Activated naive CD8-positive, alpha-beta T cell treated with anti-CD3 and anti-CD28 coated beads for 36 hours (primary cell): ENCODE data around the gene METTL1. TPM values are rescaled to one million over a fixed set of nuclear protein-coding genes. Genes with fewer than 3 reads are reported as not detected.

ENCODE experiments used
- DNase-seq: peaks from one replicate; pipeline ENCODE4 v3.0.0; 2021
- H3K27ac Mint-ChIP-seq: one replicate; pipeline ENCODE4 v1.8.0; 2022; ENCODE audit warnings: mild to moderate bottlenecking, moderate library complexity, mixed read lengths
- H3K27me3 Mint-ChIP-seq: one replicate; pipeline ENCODE4 v1.8.0; 2022; ENCODE audit warnings: mild to moderate bottlenecking, mixed read lengths
- H3K36me3 Mint-ChIP-seq: one replicate; pipeline ENCODE4 v1.8.0; 2021; ENCODE audit warnings: mild to moderate bottlenecking, mixed read lengths
- H3K4me1 Mint-ChIP-seq: one replicate; pipeline ENCODE4 v1.8.0; 2021; ENCODE audit warnings: mixed read lengths
- H3K4me3 Mint-ChIP-seq: one replicate; pipeline ENCODE4 v1.8.0; 2022; ENCODE audit warnings: mild to moderate bottlenecking, moderate library complexity, mixed read lengths
- H3K9me3 Mint-ChIP-seq: one replicate; pipeline ENCODE4 v1.8.0; 2022; ENCODE audit warnings: mixed read lengths
- total RNA-seq, 2 experiments: library from RNA; stranded (reverse); gene quantifications; one replicate each; pipeline ENCODE4 v1.2.3, GENCODE V29; 2021

The METTL1 gene
- total RNA-seq, 2 experiments from 2014 or later: 59.6 to 60.1 TPM

DNA sequence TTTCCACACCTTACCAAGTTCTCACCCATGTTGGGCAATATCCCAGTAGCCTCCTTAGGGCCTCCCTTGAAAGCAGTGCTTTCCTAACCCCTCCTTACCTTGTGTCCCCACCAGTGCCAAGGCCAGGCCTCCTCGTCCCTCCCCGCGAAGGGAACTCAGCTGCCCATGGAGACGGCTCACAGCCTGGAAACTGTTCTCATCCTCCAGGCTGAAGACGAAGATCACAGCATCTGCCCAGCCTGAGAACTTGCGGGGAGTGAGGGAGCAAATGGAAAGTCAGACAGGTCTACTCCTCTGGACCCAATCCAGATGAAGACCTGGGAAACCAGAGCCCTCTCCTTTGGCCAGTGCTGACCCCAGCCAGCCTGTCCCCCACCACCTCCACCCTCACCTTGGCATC, 38.0 kb downstream of the METTL1 start:
- Mint-ChIP-seq H3K27ac (no peak overlapping the region), H3K4me1 (peaks cover 7% of the 10 kb centered on the region), H3K9me3 (no peaks in the 10 kb centered on the region), H3K36me3 (peaks cover 7% of the 10 kb centered on the region), H3K27me3 (no peaks in the 10 kb centered on the region), H3K4me3 (no peak overlapping the region)
- DNase-seq: no peak

GRCh38 chr12:57732726-57733593, 38.9 kb downstream of the METTL1 start:
- no peak for DNase-seq
- Mint-ChIP-seq H3K4me1 (peaks cover 6% of the 10 kb centered on the region), H3K4me3 (no peak overlapping the region), H3K9me3 (no peaks in the 10 kb centered on the region), H3K36me3 (peaks cover 10% of the 10 kb centered on the region), H3K27me3 (no peaks in the 10 kb centered on the region), H3K27ac (peak overlapping the region; percentile 11)

- H3K4me3 Mint-ChIP-seq: no peak overlapping the region
- no peak overlapping the region for H3K27ac Mint-ChIP-seq
- no peaks in the 10 kb centered on the region for H3K27me3 Mint-ChIP-seq
- H3K9me3 Mint-ChIP-seq: no peaks in the 10 kb centered on the region
- DNase-seq: no peak
- peaks cover 6% of the 10 kb centered on the region for H3K4me1 Mint-ChIP-seq
- peaks cover 13% of the 10 kb centered on the region for H3K36me3 Mint-ChIP-seq
Observed at GRCh38 chr12:57732270-57732669, 39.6 kb downstream of the METTL1 start.

GRCh38 chr12:57731411-57732080, 40.4 kb downstream of the METTL1 start:
- DNase-seq: no peak
- no peaks in the 10 kb centered on the region for H3K27me3 Mint-ChIP-seq
- H3K4me3 Mint-ChIP-seq: no peak overlapping the region
- H3K27ac Mint-ChIP-seq: no peak overlapping the region
- H3K9me3 Mint-ChIP-seq: no peaks in the 10 kb centered on the region
- H3K36me3 Mint-ChIP-seq: peaks cover 10% of the 10 kb centered on the region
- H3K4me1 Mint-ChIP-seq: peaks cover 3% of the 10 kb centered on the region

DNA sequence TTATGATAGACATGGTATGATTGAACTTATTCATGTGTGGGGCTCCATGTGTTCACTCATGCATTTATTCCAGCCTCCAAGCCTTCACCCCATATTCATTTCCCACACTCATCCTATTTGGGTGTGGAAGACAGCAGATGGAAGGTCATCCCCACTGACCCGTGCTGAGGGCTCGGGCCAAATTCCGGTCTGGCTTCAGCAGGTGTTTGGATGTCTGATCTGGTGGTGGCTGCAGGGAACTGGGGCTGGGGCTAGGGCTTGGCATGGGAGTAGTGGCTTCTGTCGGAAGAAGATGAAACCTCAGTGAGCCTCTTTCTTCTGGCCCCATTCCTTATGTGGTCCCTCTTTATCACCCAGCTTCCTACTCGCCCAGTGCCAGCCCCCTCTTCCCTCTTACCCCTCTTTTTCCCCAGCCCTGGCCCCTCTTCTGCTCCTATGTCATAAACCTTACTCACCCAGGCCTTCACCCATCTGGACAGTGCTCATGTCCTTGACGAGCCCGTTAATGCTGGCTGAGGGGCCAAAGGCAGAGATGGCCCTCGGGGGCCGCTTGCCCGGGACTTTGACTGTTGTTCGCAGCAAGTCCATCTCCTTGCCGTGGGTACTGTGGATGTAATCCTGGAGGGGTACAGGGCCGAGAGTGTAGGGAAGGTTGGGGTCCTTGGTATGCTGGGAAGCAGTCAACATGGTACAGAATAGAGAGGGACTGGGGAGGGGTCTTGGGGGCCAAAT, 41.4 kb downstream of the METTL1 start:
- Mint-ChIP-seq H3K4me1 (peaks cover 2% of the 10 kb centered on the region), H3K4me3 (no peak overlapping the region), H3K9me3 (no peaks in the 10 kb centered on the region), H3K27ac (no peak overlapping the region), H3K27me3 (no peaks in the 10 kb centered on the region), H3K36me3 (peaks cover 12% of the 10 kb centered on the region)
- DNase-seq: no peak

DNA sequence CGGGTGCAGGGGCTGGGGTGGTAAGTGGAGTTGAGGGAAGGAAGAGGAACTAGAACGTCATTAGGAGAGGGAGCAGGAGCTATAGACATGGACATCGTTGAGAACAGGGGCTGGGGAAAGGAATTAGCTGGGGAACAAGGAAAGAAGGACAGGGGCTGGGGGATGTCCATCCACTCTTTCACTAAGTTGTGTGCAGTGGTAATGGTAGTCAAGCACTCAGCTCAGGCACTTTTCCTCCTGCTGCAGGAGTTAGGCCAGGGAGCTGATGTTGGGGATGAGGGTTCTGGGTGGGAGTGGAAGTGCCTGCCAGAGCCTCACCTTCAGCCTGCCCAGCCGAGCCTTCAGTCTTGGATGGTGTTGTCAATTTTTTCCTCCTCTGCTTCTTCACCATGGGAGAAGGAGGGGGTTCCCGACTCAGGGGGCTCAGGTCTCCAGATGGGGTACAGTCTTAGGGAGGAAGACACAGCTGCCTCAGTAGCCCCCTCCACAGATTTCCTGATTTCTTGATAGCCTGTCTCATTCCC, 42.5 kb downstream of the METTL1 start:
- Mint-ChIP-seq H3K27me3 (no peaks in the 10 kb centered on the region), H3K27ac (no peak overlapping the region), H3K9me3 (no peaks in the 10 kb centered on the region), H3K36me3 (peaks cover 12% of the 10 kb centered on the region), H3K4me1 (peaks cover 2% of the 10 kb centered on the region), H3K4me3 (no peak overlapping the region)
- no peak for DNase-seq

GRCh38 chr12:57727758-57728395, 44.0 kb downstream of the METTL1 start:
- Mint-ChIP-seq H3K9me3 (no peaks in the 10 kb centered on the region), H3K4me3 (no peak overlapping the region), H3K36me3 (peaks cover 12% of the 10 kb centered on the region), H3K27ac (no peak overlapping the region), H3K4me1 (peaks cover 2% of the 10 kb centered on the region), H3K27me3 (no peaks in the 10 kb centered on the region)
- DNase-seq: no peak

DNA sequence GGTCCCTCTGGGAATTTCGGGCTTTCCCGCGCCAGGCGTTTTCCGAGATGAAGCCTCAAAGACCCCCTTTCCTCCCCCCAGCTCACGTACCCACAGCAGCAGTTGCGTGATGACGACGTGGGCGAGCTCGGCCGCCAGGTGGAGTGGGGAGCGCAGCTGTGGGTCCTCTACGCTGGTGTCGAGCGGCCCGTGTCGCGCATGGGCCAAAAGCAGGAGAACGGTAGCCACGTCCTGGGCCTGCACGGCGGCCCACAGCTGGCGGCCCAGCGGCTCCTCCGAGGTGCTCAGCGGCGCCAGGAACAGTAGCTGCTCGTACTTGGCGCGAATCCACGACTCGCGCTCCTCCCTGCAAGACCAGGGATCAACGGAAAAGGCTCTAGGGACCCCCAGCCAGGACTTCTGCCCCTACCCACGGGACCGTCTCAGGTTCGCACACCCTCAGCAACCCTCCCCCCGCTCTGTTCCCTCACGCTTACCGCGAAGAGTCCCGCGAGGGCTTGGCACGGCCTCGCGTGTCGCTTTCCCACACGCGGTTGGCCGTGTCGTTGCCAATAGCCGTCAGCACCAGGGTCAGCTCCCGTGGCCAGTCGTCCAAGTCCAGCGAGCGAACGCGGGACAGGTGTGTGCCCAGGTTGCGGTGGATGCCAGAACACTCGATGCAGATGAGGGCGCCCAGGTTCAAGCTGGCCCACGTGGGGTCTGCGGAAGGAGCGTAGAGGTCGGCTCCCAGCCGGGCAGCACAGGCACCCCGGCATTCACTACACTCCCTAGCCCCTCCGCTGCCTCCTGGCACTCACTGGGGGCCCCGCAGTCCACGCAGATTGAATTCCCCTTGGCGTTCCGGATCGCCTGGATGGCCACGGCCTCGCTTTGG, 44.8 kb downstream of the METTL1 start:
- DNase-seq: no peak
- H3K27ac Mint-ChIP-seq: no peak overlapping the region
- H3K4me3 Mint-ChIP-seq: no peak overlapping the region
- H3K36me3 Mint-ChIP-seq: peaks cover 10% of the 10 kb centered on the region
- H3K27me3 Mint-ChIP-seq: no peaks in the 10 kb centered on the region
- H3K4me1 Mint-ChIP-seq: peaks cover 2% of the 10 kb centered on the region
- no peaks in the 10 kb centered on the region for H3K9me3 Mint-ChIP-seq

DNA sequence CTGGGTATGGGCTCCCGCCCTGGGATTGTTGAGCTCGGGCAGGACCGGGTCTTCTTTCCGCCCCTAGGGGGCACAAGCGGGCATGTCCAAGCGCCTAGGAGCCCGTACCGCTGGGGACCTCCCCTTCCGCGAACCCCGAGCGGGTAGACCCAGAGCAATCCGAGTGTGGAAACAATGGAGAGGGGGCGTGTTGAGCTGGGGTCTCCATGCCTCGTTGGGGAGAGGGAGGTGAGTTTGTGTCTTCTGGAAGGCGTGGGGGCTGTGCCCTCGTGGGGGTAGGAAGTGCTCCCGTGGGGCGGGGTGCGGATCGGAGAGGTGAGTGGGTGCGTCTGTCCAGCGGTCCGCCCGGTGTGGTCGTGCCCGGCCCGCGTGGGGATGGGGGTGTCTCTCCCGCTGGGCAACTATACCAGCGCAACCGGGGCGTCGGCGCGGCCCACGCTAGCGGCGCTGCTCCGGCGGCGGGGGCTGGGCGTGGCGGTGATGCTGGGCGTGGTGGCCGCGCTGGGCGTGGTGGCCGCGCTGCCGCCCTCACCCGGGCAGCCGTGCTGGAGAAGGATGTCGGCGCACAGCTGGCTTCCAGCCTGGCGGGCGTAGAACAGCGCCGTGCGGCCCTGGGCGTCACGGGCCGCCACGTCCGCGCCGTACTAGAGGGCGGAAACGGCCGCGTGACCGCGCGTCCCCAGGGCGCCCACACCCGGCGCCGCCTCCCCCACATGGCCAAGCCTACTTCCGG, 45.6 kb downstream of the METTL1 start:
- H3K4me3 Mint-ChIP-seq: peak overlapping the region; percentile 45
- H3K27me3 Mint-ChIP-seq: no peaks in the 10 kb centered on the region
- no peaks in the 10 kb centered on the region for H3K9me3 Mint-ChIP-seq
- H3K27ac Mint-ChIP-seq: no peak overlapping the region
- H3K4me1 Mint-ChIP-seq: peaks cover 4% of the 10 kb centered on the region
- peaks cover 14% of the 10 kb centered on the region for H3K36me3 Mint-ChIP-seq
- peak; percentile 28 for DNase-seq

- no peaks in the 10 kb centered on the region for H3K27me3 Mint-ChIP-seq
- H3K9me3 Mint-ChIP-seq: no peaks in the 10 kb centered on the region
- H3K4me1 Mint-ChIP-seq: peaks cover 4% of the 10 kb centered on the region
- H3K4me3 Mint-ChIP-seq: no peak overlapping the region
- no peak for DNase-seq
- no peak overlapping the region for H3K27ac Mint-ChIP-seq
- peaks cover 17% of the 10 kb centered on the region for H3K36me3 Mint-ChIP-seq
Observed at GRCh38 chr12:57725851-57726150, 46.1 kb downstream of the METTL1 start.

- H3K36me3 Mint-ChIP-seq: peaks cover 18% of the 10 kb centered on the region
Observed at GRCh38 chr12:57724936-57725740, 46.8 kb downstream of the METTL1 start.

GRCh38 chr12:57724003-57724935, 47.6 kb downstream of the METTL1 start:
- Mint-ChIP-seq H3K36me3 (peaks cover 24% of the 10 kb centered on the region), H3K4me1 (peaks cover 4% of the 10 kb centered on the region), H3K27ac (no peak overlapping the region), H3K4me3 (no peak overlapping the region), H3K9me3 (no peaks in the 10 kb centered on the region), H3K27me3 (no peaks in the 10 kb centered on the region)
- DNase-seq: no peak

More at GRCh38 chr12:57724936-57725740, 46.8 kb downstream of the METTL1 start:
- Mint-ChIP-seq H3K9me3 (no peaks in the 10 kb centered on the region), H3K4me3 (no peak overlapping the region), H3K4me1 (peaks cover 4% of the 10 kb centered on the region), H3K27ac (no peak overlapping the region), H3K27me3 (no peaks in the 10 kb centered on the region)
- no peak for DNase-seq
